VCaP (cell line): Measurements from ENCODE around the gene DYNC2I2.
A peak's percentile ranks its signal among the peaks of the same experiment; 100 is the strongest.
"Not testable (repeated sequence)": the region's sequence is repeated elsewhere in the genome, so short reads cannot be mapped to it uniquely, and the experiment has no call there.

Experiments used
- H3K27ac ChIP-seq: fragments of 450-650 bp; 2 replicates; pipeline ENCODE4 v1.5.1; 2017
- CTCF ChIP-seq: fragments of 450-650 bp; conservative IDR thresholded peaks from 2 replicates; pipeline ENCODE4 v1.5.1; 2017; ENCODE audit warnings: mild to moderate bottlenecking, moderate library complexity

DYNC2I2 gene

GRCh38 chr9:128654481-128654880 is 2.2 kb downstream of the DYNC2I2 start:
- no peak overlapping the region for H3K27ac ChIP-seq
- TF ChIP-seq CTCF: no peak

GRCh38 chr9:128653908-128654307 is 2.7 kb downstream of the DYNC2I2 start:
- H3K27ac ChIP-seq: no peak overlapping the region
- no peak for TF ChIP-seq CTCF

GRCh38 chr9:128651798-128652197 is 4.8 kb downstream of the DYNC2I2 start:
- no peak overlapping the region for H3K27ac ChIP-seq
- no peak for TF ChIP-seq CTCF

GRCh38 chr9:128648206-128648605 is 8.4 kb downstream of the DYNC2I2 start:
- peak; percentile 26; the same call in 1 of the 2 replicates for TF ChIP-seq CTCF

GRCh38 chr9:128643519-128644300 is 12.9 kb downstream of the DYNC2I2 start:
- TF ChIP-seq CTCF: no peak
- no peak overlapping the region for H3K27ac ChIP-seq

More at GRCh38 chr9:128648206-128648605, 8.4 kb downstream of the DYNC2I2 start:
- H3K27ac ChIP-seq: not testable (repeated sequence)

GRCh38 chr9:128642675-128643245 is 13.9 kb downstream of the DYNC2I2 start:
- TF ChIP-seq CTCF: no peak

GRCh38 chr9:128640603-128641002 is 16.0 kb downstream of the DYNC2I2 start:
- TF ChIP-seq CTCF: no peak
- no peak overlapping the region for H3K27ac ChIP-seq

More at GRCh38 chr9:128642675-128643245, 13.9 kb downstream of the DYNC2I2 start:
- H3K27ac ChIP-seq: no peak overlapping the region
